OCI-LY7 (cell line): Measurements from ENCODE around the gene CEP112.

ENCODE experiments used
- CTCF ChIP-seq: fragments of 200-600 bp; sonication (generic); conservative IDR thresholded peaks from 2 replicates; pipeline ENCODE4 v1.5.1; 2014; ENCODE audit warnings: mild to moderate bottlenecking, antibody characterized with exemption, low read length, moderate library complexity, mixed read lengths
- EZH2phosphoT487 ChIP-seq: fragments of 200-600 bp; sonication (generic); IDR thresholded peaks from 2 replicates; pipeline ENCODE4 v1.6.1; 2018; ENCODE audit warnings: low read depth, borderline replicate concordance, mild to moderate bottlenecking, mixed run types, antibody characterized with exemption, low read length, moderate library complexity, mixed read lengths

GRCh38 chr17:65677932-65678331, 514.0 kb downstream of the CEP112 start:
- no peak for TF ChIP-seq EZH2phosphoT487
- no peak for TF ChIP-seq CTCF
